ENCODE measurements around the gene ISCU.
A peak's percentile ranks its signal among the peaks of the same experiment; 100 is the strongest.

- TF ChIP-seq POLR2A (IDR thresholded peaks at IDR 0.05), result peak; percentile 96
- no peak for TF ChIP-seq CTCF (IDR thresholded peaks at IDR 0.05)
- TF ChIP-seq EP300 (IDR thresholded peaks at IDR 0.05; ENCODE audit: low read depth), result no peak
- peak; percentile 91 to 92 (median 92) for TF ChIP-seq POLR2AphosphoS5 (IDR thresholded peaks at IDR 0.05)
These were observed at the start of gene ISCU for GRCh38 chr12:108562348-108563135.
